ENCODE measurements around the gene PGC. TPM values are rescaled to one million over a fixed set of nuclear protein-coding genes. Genes with fewer than 3 reads are reported as not detected.

The PGC gene
- total RNA-seq, 2 experiments from 2014 or later = not detected

GRCh38 chr6:41693281-41694240 lies 53.6 kb downstream of the PGC start:
- intact Hi-C loops (cut with micrococcal nuclease) = no loop called here
- Mint-ChIP-seq H3K36me3 (ENCODE audit: low read depth) (no peaks in the 10 kb centered on the region), H3K9me3 (no peaks in the 10 kb centered on the region), H3K27me3 (ENCODE audit: low read depth) (no peaks in the 10 kb centered on the region), H3K4me1 (ENCODE audit: low read depth) (no peaks in the 10 kb centered on the region), H3K4me3 (no peak overlapping the region), H3K27ac (no peak overlapping the region)
- CTCF ChIA-PET = interaction anchor here (4.9 kb wide), 1 partner anchor 9 kb away, joined by 22 read pairs; no protein-coding TSS in a partner anchor
- DNase-seq = no peak

GRCh38 chr6:41692730-41693129 lies 54.5 kb downstream of the PGC start:
- no peaks in the 10 kb centered on the region for H3K9me3 Mint-ChIP-seq
- no peak overlapping the region for H3K4me3 Mint-ChIP-seq
- no peaks in the 10 kb centered on the region for H3K27me3 Mint-ChIP-seq (ENCODE audit: low read depth)
- no peaks in the 10 kb centered on the region for H3K4me1 Mint-ChIP-seq (ENCODE audit: low read depth)
- DNase-seq = no peak
- H3K27ac Mint-ChIP-seq = no peak overlapping the region
- intact Hi-C loops (cut with micrococcal nuclease) = no loop called here
- no peaks in the 10 kb centered on the region for H3K36me3 Mint-ChIP-seq (ENCODE audit: low read depth)
- CTCF ChIA-PET = interaction anchor here (2.2 to 4.9 kb wide), 2 partner anchors 8 to 324 kb away, joined by 6 to 22 read pairs; no protein-coding TSS in a partner anchor

- CTCF ChIA-PET = interaction anchor here (2.2 to 4.9 kb wide), 2 partner anchors 8 to 324 kb away, joined by 6 to 22 read pairs; no protein-coding TSS in a partner anchor
- Mint-ChIP-seq H3K27ac (no peak overlapping the region), H3K9me3 (no peaks in the 10 kb centered on the region), H3K36me3 (ENCODE audit: low read depth) (no peaks in the 10 kb centered on the region), H3K27me3 (ENCODE audit: low read depth) (no peaks in the 10 kb centered on the region), H3K4me1 (ENCODE audit: low read depth) (no peaks in the 10 kb centered on the region), H3K4me3 (no peak overlapping the region)
- intact Hi-C loops (cut with micrococcal nuclease) = no loop called here
- DNase-seq = no peak
Observed at GRCh38 chr6:41692080-41692675, 55.0 kb downstream of the PGC start.

- DNase-seq = no peak
- Mint-ChIP-seq H3K27me3 (ENCODE audit: low read depth) (no peaks in the 10 kb centered on the region), H3K4me3 (no peak overlapping the region), H3K36me3 (ENCODE audit: low read depth) (no peaks in the 10 kb centered on the region), H3K4me1 (ENCODE audit: low read depth) (no peaks in the 10 kb centered on the region), H3K9me3 (no peaks in the 10 kb centered on the region), H3K27ac (no peak overlapping the region)
- CTCF ChIA-PET = interaction anchor here (2.2 to 4.9 kb wide), 2 partner anchors 7 to 323 kb away, joined by 6 to 22 read pairs; no protein-coding TSS in a partner anchor
- intact Hi-C loops (cut with micrococcal nuclease) = no loop called here
Observed at GRCh38 chr6:41691426-41692079, 55.6 kb downstream of the PGC start.

- CTCF ChIA-PET = interaction anchor here (1.0 to 2.4 kb wide), 3 partner anchors 11 to 322 kb away, joined by 6 to 12 read pairs (median 6); no protein-coding TSS in a partner anchor
- Mint-ChIP-seq H3K36me3 (ENCODE audit: low read depth) (no peaks in the 10 kb centered on the region), H3K9me3 (no peaks in the 10 kb centered on the region), H3K27ac (no peak overlapping the region), H3K4me3 (no peak overlapping the region), H3K4me1 (ENCODE audit: low read depth) (no peaks in the 10 kb centered on the region), H3K27me3 (ENCODE audit: low read depth) (no peaks in the 10 kb centered on the region)
- intact Hi-C loops (cut with micrococcal nuclease) = no loop called here
- DNase-seq = no peak
Observed at GRCh38 chr6:41690541-41691330, 56.5 kb downstream of the PGC start.

- intact Hi-C loops (cut with micrococcal nuclease) = loop anchor here (10.0 kb wide), 1 partner anchor 615 kb away; the partner anchor contains the start of genes NFYA and OARD1
- Mint-ChIP-seq H3K36me3 (ENCODE audit: low read depth) (no peaks in the 10 kb centered on the region), H3K27me3 (ENCODE audit: low read depth) (no peaks in the 10 kb centered on the region), H3K9me3 (no peaks in the 10 kb centered on the region), H3K27ac (no peak overlapping the region), H3K4me1 (ENCODE audit: low read depth) (no peaks in the 10 kb centered on the region), H3K4me3 (no peak overlapping the region)
- DNase-seq = no peak
- CTCF ChIA-PET = interaction anchor here (1.0 to 2.4 kb wide), 3 partner anchors 9 to 87 kb away, joined by 3 to 12 read pairs (median 6); no protein-coding TSS in a partner anchor
Observed at GRCh38 chr6:41689171-41690008, 57.8 kb downstream of the PGC start.

GRCh38 chr6:41688256-41688965 lies 58.8 kb downstream of the PGC start:
- intact Hi-C loops (cut with micrococcal nuclease) = loop anchor here (10.0 kb wide), 1 partner anchor 614 kb away; the partner anchor contains the start of genes NFYA and OARD1
- DNase-seq = no peak
- Mint-ChIP-seq H3K9me3 (no peaks in the 10 kb centered on the region), H3K4me3 (no peak overlapping the region), H3K36me3 (ENCODE audit: low read depth) (no peaks in the 10 kb centered on the region), H3K27me3 (ENCODE audit: low read depth) (no peaks in the 10 kb centered on the region), H3K4me1 (ENCODE audit: low read depth) (peaks cover 3% of the 10 kb centered on the region), H3K27ac (no peak overlapping the region)
- CTCF ChIA-PET = interaction anchor here (0.6 to 5.6 kb wide), 5 partner anchors 8 to 400 kb away, joined by 3 to 65 read pairs (median 5); no protein-coding TSS in a partner anchor

GRCh38 chr6:41687501-41688175 lies 59.6 kb downstream of the PGC start:
- no peak overlapping the region for H3K4me3 Mint-ChIP-seq
- CTCF ChIA-PET = interaction anchor here (0.6 to 5.6 kb wide), 4 partner anchors 18 to 399 kb away, joined by 3 to 65 read pairs (median 22); no protein-coding TSS in a partner anchor
- H3K4me1 Mint-ChIP-seq (ENCODE audit: low read depth) = peaks cover 7% of the 10 kb centered on the region
- intact Hi-C loops (cut with micrococcal nuclease) = loop anchor here (10.0 kb wide), 1 partner anchor 613 kb away; the partner anchor contains the start of genes NFYA and OARD1
- DNase-seq = no peak
- H3K27ac Mint-ChIP-seq = no peak overlapping the region
- no peaks in the 10 kb centered on the region for H3K27me3 Mint-ChIP-seq (ENCODE audit: low read depth)
- no peaks in the 10 kb centered on the region for H3K9me3 Mint-ChIP-seq
- H3K36me3 Mint-ChIP-seq (ENCODE audit: low read depth) = no peaks in the 10 kb centered on the region

Measured in activated naive CD4-positive, alpha-beta T cell treated with anti-CD3 and anti-CD28 coated beads for 36 hours (primary cell).